Measurements from ENCODE around the gene BIRC6. TPM values are rescaled to one million over a fixed set of nuclear protein-coding genes. Genes with fewer than 3 reads are reported as not detected.
"Not testable (repeated sequence)": the region's sequence is repeated elsewhere in the genome, so short reads cannot be mapped to it uniquely, and the experiment has no call there.

The BIRC6 gene
- total RNA-seq, 1 donor from 2014 or later, result 39.9 TPM

- peak; percentile 38 for ATAC-seq
These were observed 89.5 kb downstream of the BIRC6 start for GRCh38 chr2:32446369-32446768.

GRCh38 chr2:32450851-32451250, 94.0 kb downstream of the BIRC6 start:
- ATAC-seq (no peak), DNase-seq (ENCODE audit: low spot score) (no peak)

More at GRCh38 chr2:32446369-32446768, 89.5 kb downstream of the BIRC6 start:
- DNase-seq (ENCODE audit: low spot score), result no peak

- ATAC-seq, result no peak
- DNase-seq (ENCODE audit: low spot score), result no peak
These were observed 95.7 kb downstream of the BIRC6 start for GRCh38 chr2:32452338-32453064.

GRCh38 chr2:32453242-32454062, 96.6 kb downstream of the BIRC6 start:
- ATAC-seq, result peak; percentile 95
- no peak for DNase-seq (ENCODE audit: low spot score)

- no peak for ATAC-seq
These were observed 99.0 kb downstream of the BIRC6 start for GRCh38 chr2:32455816-32456215.

GRCh38 chr2:32456808-32457207, 100.0 kb downstream of the BIRC6 start:
- DNase-seq (ENCODE audit: low spot score) (no peak), ATAC-seq (no peak)

More at GRCh38 chr2:32455816-32456215, 99.0 kb downstream of the BIRC6 start:
- DNase-seq (ENCODE audit: low spot score), result no peak

- no peak for ATAC-seq
These were observed 101.0 kb downstream of the BIRC6 start for GRCh38 chr2:32457814-32458213.

GRCh38 chr2:32460861-32461260, 104.0 kb downstream of the BIRC6 start:
- DNase-seq (ENCODE audit: low spot score); ATAC-seq: not testable (repeated sequence)

More at GRCh38 chr2:32457814-32458213, 101.0 kb downstream of the BIRC6 start:
- DNase-seq (ENCODE audit: low spot score), result no peak

GRCh38 chr2:32463110-32463509, 106.3 kb downstream of the BIRC6 start:
- DNase-seq (ENCODE audit: low spot score) (no peak), ATAC-seq (no peak)

GRCh38 chr2:32464431-32464830, 107.6 kb downstream of the BIRC6 start:
- DNase-seq (ENCODE audit: low spot score), result no peak
- no peak for ATAC-seq

- DNase-seq (ENCODE audit: low spot score), result no peak
- ATAC-seq, result no peak
These were observed 115.8 kb downstream of the BIRC6 start for GRCh38 chr2:32472605-32473004.

- ATAC-seq, result no peak
- no peak for DNase-seq (ENCODE audit: low spot score)
These were observed 117.6 kb downstream of the BIRC6 start for GRCh38 chr2:32474381-32474780.

GRCh38 chr2:32478889-32479620, 122.2 kb downstream of the BIRC6 start:
- DNase-seq (ENCODE audit: low spot score), result no peak
- ATAC-seq, result no peak

GRCh38 chr2:32479993-32480392, 123.2 kb downstream of the BIRC6 start:
- ATAC-seq, result no peak

GRCh38 chr2:32482471-32482870, 125.6 kb downstream of the BIRC6 start:
- no peak for ATAC-seq
- DNase-seq (ENCODE audit: low spot score), result no peak

More at GRCh38 chr2:32479993-32480392, 123.2 kb downstream of the BIRC6 start:
- DNase-seq (ENCODE audit: low spot score), result no peak

- DNase-seq (ENCODE audit: low spot score) (no peak), ATAC-seq (peak; percentile 18)
These were observed 128.1 kb downstream of the BIRC6 start for GRCh38 chr2:32484937-32485336.

- ATAC-seq (no peak), DNase-seq (ENCODE audit: low spot score) (no peak)
These were observed 128.6 kb downstream of the BIRC6 start for GRCh38 chr2:32485399-32485798.

- ATAC-seq (no peak), DNase-seq (ENCODE audit: low spot score) (no peak)
These were observed 132.2 kb downstream of the BIRC6 start for GRCh38 chr2:32489061-32489460.

- ATAC-seq, result no peak
- DNase-seq (ENCODE audit: low spot score), result no peak
These were observed 134.5 kb downstream of the BIRC6 start for GRCh38 chr2:32491346-32491745.

- DNase-seq (ENCODE audit: low spot score) (no peak), ATAC-seq (no peak)
These were observed 138.3 kb downstream of the BIRC6 start for GRCh38 chr2:32495139-32495538.

GRCh38 chr2:32496662-32497061, 139.8 kb downstream of the BIRC6 start:
- DNase-seq (ENCODE audit: low spot score) (no peak), ATAC-seq (no peak)
